IMR-90 (cell line): ENCODE data around the gene CRB1. TPM values are rescaled to one million over a fixed set of nuclear protein-coding genes. Genes with fewer than 3 reads are reported as not detected.

Experiments
- ATAC-seq: fragments of 200-7000 bp; cut with Tn5 transposase; 2 replicates; pipeline ENCODE4 v1.9.1; 2020; ENCODE audit warnings: low read depth, mild to moderate bottlenecking, moderate library complexity
- BruUV-seq: library from RNA; stranded (reverse); fragments of 400-500 nt; replicated peaks from 2 replicates; lab custom pipeline; 2021; lab: Mats Ljungman, UMichigan
- CTCF ChIA-PET: fragments of 300-600 bp; formaldehyde crosslinking; extraction: SDS; loops from one replicate; lab custom pipeline; 2021; ENCODE audit warnings: antibody characterized with exemption; lab: Yijun Ruan, JAX
- POLR2A ChIA-PET: fragments of 300-600 bp; sonication (Branson Sonifier 250); formaldehyde crosslinking; loops from one replicate; lab custom pipeline; 2022; ENCODE audit warnings: antibody characterized with exemption; ENCODE audit not compliant: unreplicated experiment; lab: Charles Lee
- DNase-seq: peaks from one replicate; pipeline ENCODE4 v3.0.0; 2013
- H2AFZ ChIP-seq: replicated peaks from 2 replicates; pipeline ENCODE3; 2013; ENCODE audit warnings: low read length, mild to moderate bottlenecking; ENCODE audit not compliant: poor library complexity
- H2AK5ac ChIP-seq: 2 replicates; pipeline ENCODE4 v1.6.1; 2013; ENCODE audit warnings: low read depth, low read length, inconsistent platforms
- H2AK9ac ChIP-seq: replicated peaks from 2 replicates; pipeline ENCODE3; 2013; ENCODE audit warnings: mild to moderate bottlenecking, low read depth, low read length, moderate library complexity; ENCODE audit not compliant: poor library complexity
- H2BK120ac ChIP-seq: 2 replicates; pipeline ENCODE4 v1.6.1; 2013; ENCODE audit warnings: low read depth, low read length, inconsistent platforms
- H2BK15ac ChIP-seq: 3 replicates; pipeline ENCODE4 v1.6.1; 2013; ENCODE audit warnings: low read depth, low read length, inconsistent platforms
- H2BK20ac ChIP-seq: 2 replicates; pipeline ENCODE4 v1.6.1; 2013; ENCODE audit warnings: low read depth, mild to moderate bottlenecking, inconsistent platforms, low read length, moderate library complexity
- H2BK5ac ChIP-seq: 2 replicates; pipeline ENCODE4 v1.6.1; 2013; ENCODE audit warnings: mild to moderate bottlenecking, low read depth, low read length, inconsistent platforms; ENCODE audit not compliant: poor library complexity, severe bottlenecking
- H3K14ac ChIP-seq: replicated peaks from 2 replicates; pipeline ENCODE4 v1.6.1; 2013; ENCODE audit warnings: low read depth, low read length, inconsistent platforms
- H3K18ac ChIP-seq: 2 replicates; pipeline ENCODE4 v1.6.1; 2013; ENCODE audit warnings: low read depth, low read length, control low read depth
- H3K23ac ChIP-seq: 2 replicates; pipeline ENCODE4 v1.6.1; 2013; ENCODE audit warnings: low read depth, low read length, inconsistent platforms
- H3K27ac ChIP-seq: 2 replicates; pipeline ENCODE4 v1.5.1; 2013; ENCODE audit warnings: mild to moderate bottlenecking, control low read depth, low read length; ENCODE audit not compliant: insufficient read depth
- H3K27me3 ChIP-seq: 2 replicates; pipeline ENCODE4 v1.6.1; 2013; ENCODE audit warnings: low read length; ENCODE audit not compliant: control insufficient read depth, insufficient read depth
- H3K36me3 ChIP-seq: 2 replicates; pipeline ENCODE4 v1.6.1; 2013; ENCODE audit warnings: low read length, mixed read lengths; ENCODE audit not compliant: control insufficient read depth, insufficient read depth
- H3K4ac ChIP-seq: 2 replicates; pipeline ENCODE4 v1.6.1; 2013; ENCODE audit warnings: low read depth, low read length, inconsistent platforms
- H3K4me1 ChIP-seq: 2 replicates; pipeline ENCODE4 v1.6.1; 2013; ENCODE audit warnings: low read length, mixed read lengths; ENCODE audit not compliant: control insufficient read depth, insufficient read depth
- H3K4me2 ChIP-seq: 2 replicates; pipeline ENCODE4 v1.6.1; 2013; ENCODE audit warnings: low read depth, mild to moderate bottlenecking, control low read depth, low read length, moderate library complexity
- H3K4me3 ChIP-seq: 2 replicates; pipeline ENCODE4 v1.5.1; 2013; ENCODE audit warnings: low read depth, mild to moderate bottlenecking, control low read depth, low read length, moderate library complexity; ENCODE audit not compliant: insufficient read depth
- H3K56ac ChIP-seq: 2 replicates; pipeline ENCODE4 v1.6.1; 2013; ENCODE audit warnings: low read length, inconsistent platforms; ENCODE audit not compliant: insufficient read depth; ENCODE audit errors: extremely low read depth
- H3K79me1 ChIP-seq, 2 experiments: 2 replicates each; pipeline ENCODE4 v1.6.1; 2013; ENCODE audit warnings: low read length in 2 of 2, inconsistent platforms in 1 of 2, low read depth in 1 of 2
- H3K9ac ChIP-seq: 2 replicates; pipeline ENCODE4 v1.6.1; 2013; ENCODE audit warnings: low read depth, low read length, control low read depth
- H3K9me1 ChIP-seq: 2 replicates; pipeline ENCODE4 v1.6.1; 2013; ENCODE audit warnings: low read length, inconsistent platforms; ENCODE audit not compliant: insufficient read depth
- H3K9me3 ChIP-seq: 2 replicates; pipeline ENCODE4 v1.6.1; 2013; ENCODE audit warnings: low read length; ENCODE audit not compliant: control insufficient read depth, insufficient read depth
- H4K20me1 ChIP-seq: 2 replicates; pipeline ENCODE4 v1.6.1; 2013; ENCODE audit warnings: low read length, inconsistent platforms; ENCODE audit not compliant: insufficient read depth
- H4K5ac ChIP-seq: 2 replicates; pipeline ENCODE4 v1.6.1; 2013; ENCODE audit warnings: mild to moderate bottlenecking, low read depth, low read length, control low read depth
- H4K8ac ChIP-seq, 2 experiments: 2 replicates each; pipeline ENCODE4 v1.6.1; 2013; ENCODE audit warnings: low read depth in 2 of 2, low read length in 2 of 2, control low read depth in 1 of 2, inconsistent platforms in 1 of 2
- H4K91ac ChIP-seq: 2 replicates; pipeline ENCODE4 v1.6.1; 2013; ENCODE audit warnings: low read depth, low read length, inconsistent platforms; ENCODE audit not compliant: insufficient read depth
- BHLHE40 ChIP-seq: fragments of 150-350 bp; IDR thresholded peaks from 2 replicates; pipeline ENCODE4 v1.6.1; 2016; ENCODE audit warnings: mild to moderate bottlenecking, low read depth, low read length
- CEBPB ChIP-seq: IDR thresholded peaks from 2 replicates; pipeline ENCODE4 v1.6.1; 2012; ENCODE audit warnings: low read depth, low read length, improper control_type of control experiment
- RFX5 ChIP-seq: IDR thresholded peaks from 2 replicates; pipeline ENCODE4 v1.8.0; 2012; ENCODE audit warnings: low read depth, mild to moderate bottlenecking, low read length, moderate library complexity
- SMC3 ChIP-seq: fragments of 150-350 bp; IDR thresholded peaks from 2 replicates; pipeline ENCODE4 v1.6.1; 2016; ENCODE audit warnings: low read depth, mild to moderate bottlenecking, antibody characterized with exemption, low read length, moderate library complexity
- USF2 ChIP-seq: fragments of 150-350 bp; IDR thresholded peaks from 2 replicates; pipeline ENCODE4 v1.6.1; 2017; ENCODE audit warnings: mild to moderate bottlenecking, antibody characterized with exemption, low read length, low read depth
- WGBS, 2 experiments: methylation state at CpG; one replicate each; pipeline versions ENCODE4 v1.1.5 to v1.1.7; 2013; ENCODE audit warnings: missing lambda C conversion rate in 2 of 2; ENCODE audit not compliant: insufficient read length in 1 of 2; ENCODE audit errors: extremely low coverage in 2 of 2; 5-methylcytosine and 5-hydroxymethylcytosine counted together
- dilution Hi-C: fragments of 300-500 bp; cut with HindIII; formaldehyde crosslinking; loops from one replicate; pipeline ENCODE4 v1.14.3; 2018; ENCODE audit warnings: low sequenced_read_pairs; ENCODE audit not compliant: unreplicated experiment
- in situ Hi-C: fragments of 300-500 bp; cut with MboI; formaldehyde crosslinking; loops from 3 replicates; pipeline ENCODE4 v1.14.3; 2019; ENCODE audit warnings: low sequenced_read_pairs, inconsistent platforms, mixed read lengths
- intact Hi-C: fragments of 100-400 bp; cut with micrococcal nuclease; formaldehyde crosslinking; loops from 2 replicates; pipeline ENCODE4 v1.10.0; 2022
- polyA plus RNA-seq, 3 experiments: library from polyadenylated mRNA; depleted of rRNA; stranded (reverse); fragments of >200 nt; gene quantifications; 2 replicates each; pipeline ENCODE4 v1.2.3, GENCODE V29; 2012; ENCODE audit warnings: low replicate concordance in 1 of 3
- total RNA-seq: library from RNA; depleted of rRNA; stranded (reverse); fragments of >200 nt; gene quantifications from 2 replicates; pipeline ENCODE4 v1.2.3, GENCODE V29; 2012

Gene CRB1
- total and polyA plus RNA-seq, 2 of the 4 experiments (the other 2 are of a cell fraction) = not detected

GRCh38 chr1:197343663-197344273, 75.7 kb downstream of the CRB1 start:
- in situ Hi-C loops = no loop called here
- Histone ChIP-seq H3K27me3 (no peaks in the 10 kb centered on the region), H3K14ac (no peak overlapping the region), H3K23ac (no peak overlapping the region), H2AFZ (no peak overlapping the region), H4K91ac (no peak overlapping the region), H3K4me1 (no peaks in the 10 kb centered on the region), H3K27ac (no peak overlapping the region), H2AK5ac (no peak overlapping the region), H3K56ac (no peak overlapping the region), H2BK15ac (no peak overlapping the region), H4K5ac (no peak overlapping the region), H2BK120ac (no peak overlapping the region), H3K4me3 (no peak overlapping the region), H3K9ac (no peak overlapping the region), H3K4ac (no peak overlapping the region), H2BK20ac (no peak overlapping the region), H2BK5ac (no peak overlapping the region), H3K36me3 (no peaks in the 10 kb centered on the region), H3K4me2 (no peak overlapping the region), H3K9me3 (no peaks in the 10 kb centered on the region), H3K18ac (no peak overlapping the region), H3K79me1 (no peaks in the 10 kb centered on the region), H2AK9ac (no peak overlapping the region), H3K9me1 (no peaks in the 10 kb centered on the region), H4K8ac (no peak overlapping the region), H4K20me1 (no peaks in the 10 kb centered on the region)
- dilution Hi-C loops = no loop called here
- no peak for ATAC-seq
- TF ChIP-seq SMC3 (no peak), BHLHE40 (no peak), USF2 (no peak), CEBPB (no peak), RFX5 (no peak)
- no TSS peak for BruUV-seq
- POLR2A ChIA-PET = no interaction called here
- WGBS, 2 experiments = no CpG with 5 or more reads among the region's 4 CpGs
- CTCF ChIA-PET = no interaction called here
- intact Hi-C loops = no loop called here
- DNase-seq = no peak
